Fibroblast of peridontal ligament (primary cell): ENCODE data around the gene PSMA1.
"Not testable (repeated sequence)": the region's sequence is repeated elsewhere in the genome, so short reads cannot be mapped to it uniquely, and the experiment has no call there.

ENCODE experiments used
- DNase-seq: peaks from one replicate; pipeline ENCODE4 v3.0.0-alpha.2; 2010; ENCODE audit errors: extremely low read depth

Gene PSMA1

DNA sequence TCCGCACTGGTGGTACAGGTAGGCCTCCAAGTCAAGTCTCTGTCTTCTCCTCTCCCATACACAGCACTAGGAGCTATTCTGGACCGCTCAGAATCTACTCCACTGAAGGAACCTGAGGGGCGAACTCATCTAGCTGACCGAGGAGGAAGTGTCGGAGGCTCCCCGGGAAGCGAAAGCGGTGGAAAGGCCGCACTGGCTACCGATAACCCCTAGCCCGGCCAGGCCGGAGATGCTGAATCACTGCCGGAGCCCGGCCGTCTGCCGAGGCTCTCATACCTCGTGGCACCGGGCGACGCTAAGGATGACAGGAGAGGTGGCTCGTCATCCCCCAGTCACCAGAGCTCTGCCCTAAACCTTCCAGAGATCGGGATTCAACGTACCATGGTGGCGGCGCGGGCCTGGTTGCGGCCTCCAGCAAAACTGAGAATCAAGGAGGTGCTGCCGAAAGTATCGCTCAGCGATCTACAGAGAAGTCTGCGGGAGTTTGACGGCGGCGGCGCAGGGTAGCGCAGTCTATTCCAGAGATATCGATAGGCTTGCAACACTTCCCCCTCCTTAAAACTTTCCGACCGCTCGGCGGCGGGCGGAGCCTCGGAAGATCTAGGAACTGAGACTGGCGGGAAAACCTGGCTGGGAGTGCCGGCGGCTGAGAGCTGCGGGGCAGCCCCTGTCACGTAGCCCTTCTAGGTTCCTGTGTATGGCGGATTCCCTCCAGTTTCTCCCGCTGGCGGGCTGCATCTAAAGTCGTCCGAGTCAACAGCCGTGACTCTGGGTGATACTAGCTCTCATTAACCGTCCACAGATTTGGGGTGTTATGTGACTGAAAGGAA, at the start of gene PSMA1:
Gene PSMA1, minus strand, starts transcription at position 470 of the 830 bp plus-strand sequence. Its CDS starts 87 bp downstream, at position 383.
- peak; percentile 93 for DNase-seq

DNA sequence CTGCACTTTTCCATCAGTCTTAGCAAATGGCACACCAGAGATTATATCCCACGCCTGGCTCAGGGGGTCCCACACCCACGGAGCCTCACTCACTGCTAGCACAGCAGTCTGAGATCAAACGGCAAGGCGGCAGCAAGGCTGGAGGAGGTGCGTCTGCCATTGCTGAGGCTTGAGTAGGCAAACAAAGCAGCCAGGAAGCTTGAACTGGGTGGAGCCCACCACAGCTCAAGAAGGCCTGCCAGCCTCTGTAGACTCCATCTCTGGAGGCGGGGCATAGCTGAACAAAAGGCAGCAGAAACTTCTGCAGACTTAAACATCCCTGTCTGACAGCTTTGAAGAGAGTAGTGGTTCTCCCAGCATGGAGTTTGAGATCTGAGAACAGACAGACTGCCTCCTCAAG, 49.3 kb upstream of the PSMA1 start:
- DNase-seq, result not testable (repeated sequence)

DNA sequence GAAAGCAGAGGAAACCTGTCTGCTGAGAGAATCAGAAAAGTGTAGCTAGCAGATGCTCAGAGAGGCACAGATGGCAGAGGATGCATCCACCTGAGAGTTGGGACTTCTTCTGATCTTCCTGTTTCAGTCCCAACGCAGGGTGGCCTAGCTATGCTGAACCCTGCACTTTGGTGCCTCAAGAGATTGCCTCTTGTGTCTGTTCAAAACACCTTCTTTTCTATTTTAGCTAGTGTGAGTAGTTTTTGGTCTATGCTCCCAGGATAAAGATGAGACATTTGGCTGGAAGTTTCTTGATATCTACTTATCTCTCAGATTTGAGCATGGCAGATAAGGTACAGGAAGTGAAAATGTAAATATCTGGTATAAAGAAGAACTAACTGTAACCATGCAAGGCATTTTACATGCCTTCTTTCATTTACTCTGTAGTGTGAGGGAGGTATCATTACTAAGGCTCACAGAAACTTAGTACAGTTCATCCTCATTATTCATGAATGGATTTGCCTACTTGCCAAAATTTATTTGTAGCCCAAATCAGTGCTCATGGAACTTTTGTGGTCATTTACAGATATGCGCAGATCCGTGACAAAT, 47.0 kb upstream of the PSMA1 start:
- no peak for DNase-seq

DNA sequence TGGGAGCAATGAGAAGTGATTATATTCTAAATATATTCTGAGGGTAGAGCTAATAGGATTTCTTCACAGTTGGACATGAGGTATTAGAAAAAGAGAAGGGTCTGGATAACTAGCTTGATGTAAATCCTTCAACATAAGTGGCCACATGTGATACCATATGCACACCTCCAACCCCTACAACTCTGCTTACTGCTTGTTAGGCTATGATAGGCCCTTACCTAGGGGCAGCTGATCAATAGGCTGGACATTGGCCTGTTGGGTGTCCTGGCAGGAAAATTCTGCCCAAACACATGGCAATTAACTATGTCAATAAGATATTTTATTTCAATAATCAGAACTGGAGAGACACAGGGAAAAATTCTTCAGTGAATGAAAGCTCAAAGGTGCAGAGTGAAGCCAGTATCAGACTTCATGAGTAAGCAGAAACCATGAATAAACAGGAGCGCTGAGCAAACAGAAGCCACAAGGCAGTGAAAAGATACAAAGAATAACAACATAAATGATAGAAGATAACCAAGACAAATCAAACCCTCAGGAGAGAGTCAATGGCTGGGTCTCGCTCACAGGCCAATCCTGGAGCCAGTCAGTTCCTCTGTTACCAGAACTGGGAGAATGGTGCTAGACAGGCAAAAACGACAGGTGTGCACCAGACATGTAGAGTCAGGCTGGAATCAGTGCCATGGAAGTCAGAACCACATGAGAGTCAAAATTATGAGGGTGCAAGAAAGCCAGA, 46.3 kb upstream of the PSMA1 start:
- no peak for DNase-seq

DNA sequence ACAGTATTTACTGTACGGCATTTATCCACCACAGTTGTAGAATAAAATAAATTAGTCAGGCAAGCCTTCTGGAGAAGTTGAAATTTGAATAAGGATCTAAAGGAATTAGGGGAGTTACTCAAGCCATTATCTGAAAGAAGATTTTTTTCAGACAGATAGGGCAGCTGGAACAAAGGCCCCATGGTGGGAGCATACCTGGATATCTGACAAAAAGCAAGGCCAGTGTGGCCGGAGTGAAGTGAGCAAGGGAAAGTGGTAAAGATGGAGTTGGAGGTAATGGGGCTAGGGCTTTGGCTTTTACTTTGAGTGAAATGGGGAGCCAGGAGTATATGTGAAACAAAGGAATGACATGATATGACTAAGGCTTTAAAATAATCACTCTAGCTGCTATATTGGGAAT, 45.7 kb upstream of the PSMA1 start:
- no peak for DNase-seq

DNA sequence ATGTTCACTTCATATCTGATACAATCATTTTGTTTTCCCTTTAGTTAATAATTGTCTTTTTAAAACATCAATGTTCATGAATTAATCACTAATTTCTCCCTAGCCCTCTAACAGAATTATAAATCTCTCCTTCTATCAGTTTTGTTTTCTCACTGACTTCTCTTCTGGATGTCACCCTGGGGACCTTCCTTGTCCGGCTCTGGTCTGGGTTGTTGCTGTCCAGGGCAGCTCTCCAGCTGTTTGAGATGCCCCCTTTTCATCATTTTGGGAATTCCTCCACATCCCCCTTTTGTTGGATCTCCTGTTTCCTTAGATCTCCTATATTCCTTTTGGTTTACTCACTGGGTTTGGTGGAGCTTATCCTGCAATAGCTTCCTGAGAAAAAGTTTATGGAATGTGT, 35.6 kb upstream of the PSMA1 start:
- no peak for DNase-seq

DNA sequence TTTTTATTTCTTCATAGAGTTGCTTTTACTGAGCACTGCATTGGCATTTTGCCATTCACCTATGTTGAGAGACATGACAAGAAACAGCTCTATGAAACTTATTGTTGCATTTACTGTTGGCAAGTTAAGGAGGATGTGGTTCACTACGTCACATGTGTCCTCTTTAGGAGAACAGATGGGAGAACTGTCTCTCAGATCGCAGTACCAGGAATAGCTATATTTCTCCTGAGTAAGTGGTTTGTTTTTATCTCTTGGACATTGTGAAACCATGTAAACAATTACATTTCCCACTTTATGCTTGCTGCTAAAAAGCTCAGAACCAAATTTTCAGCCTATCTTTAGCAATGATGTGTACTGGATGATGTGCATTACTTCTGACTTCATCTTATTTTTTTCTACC, 34.8 kb upstream of the PSMA1 start:
- peak; percentile 10 for DNase-seq

DNA sequence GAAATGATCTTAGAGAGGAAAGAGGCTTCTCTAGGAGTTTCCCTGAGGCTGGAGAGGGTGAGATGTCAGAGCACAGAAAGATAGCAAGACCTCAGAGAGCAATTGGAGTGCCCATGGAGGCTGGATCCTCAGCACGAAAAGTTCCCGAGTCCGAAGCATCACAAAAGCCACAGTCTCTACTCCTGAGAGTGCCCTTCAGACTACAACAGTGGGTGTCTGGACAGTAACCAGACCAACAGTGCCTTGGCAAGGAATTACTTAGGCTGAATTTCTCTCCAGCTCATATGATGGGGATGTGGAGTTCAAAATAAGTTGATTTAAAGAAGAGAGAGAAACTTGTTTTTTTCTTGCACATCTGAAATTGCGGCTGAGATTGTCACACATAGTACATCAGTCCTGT, 31.9 kb upstream of the PSMA1 start:
- DNase-seq, result no peak

DNA sequence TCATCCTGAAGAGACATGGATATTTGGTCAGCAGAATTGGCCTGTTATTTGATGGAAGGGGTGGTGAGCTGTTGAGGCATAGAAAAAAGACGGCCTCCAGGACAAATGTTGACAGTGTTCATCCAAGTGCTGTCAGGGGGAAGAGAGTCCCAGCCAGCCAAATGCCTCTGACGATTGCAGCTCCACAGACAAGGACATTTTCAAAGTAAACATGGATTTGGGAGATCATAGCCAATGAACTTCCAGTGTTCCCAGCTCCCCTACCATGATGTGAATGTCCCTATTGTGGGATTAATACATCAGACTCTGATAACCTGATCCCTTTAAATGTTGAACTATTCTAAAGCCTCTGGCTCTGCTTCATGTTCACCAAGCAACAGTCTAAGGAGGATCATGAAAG, 31.2 kb upstream of the PSMA1 start:
- DNase-seq, result no peak

DNA sequence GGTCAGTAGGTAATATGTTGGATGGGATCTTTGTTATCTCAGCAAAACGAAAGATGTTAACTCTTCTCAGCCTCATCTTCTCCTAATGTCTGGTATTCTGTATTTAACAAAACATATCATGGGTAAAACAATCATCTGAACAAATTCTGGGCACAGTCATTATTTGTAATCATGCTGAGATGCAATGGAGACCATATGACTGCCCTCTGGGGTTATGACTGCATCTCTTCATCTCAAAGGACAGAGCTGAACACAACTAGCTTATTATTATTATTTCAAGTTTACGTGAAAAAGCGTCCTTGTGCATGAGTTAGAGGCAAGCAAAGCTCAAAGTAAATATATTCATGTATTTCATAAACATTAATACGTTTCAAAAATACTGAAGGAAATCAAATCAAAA, 29.7 kb upstream of the PSMA1 start:
- DNase-seq, result no peak

DNA sequence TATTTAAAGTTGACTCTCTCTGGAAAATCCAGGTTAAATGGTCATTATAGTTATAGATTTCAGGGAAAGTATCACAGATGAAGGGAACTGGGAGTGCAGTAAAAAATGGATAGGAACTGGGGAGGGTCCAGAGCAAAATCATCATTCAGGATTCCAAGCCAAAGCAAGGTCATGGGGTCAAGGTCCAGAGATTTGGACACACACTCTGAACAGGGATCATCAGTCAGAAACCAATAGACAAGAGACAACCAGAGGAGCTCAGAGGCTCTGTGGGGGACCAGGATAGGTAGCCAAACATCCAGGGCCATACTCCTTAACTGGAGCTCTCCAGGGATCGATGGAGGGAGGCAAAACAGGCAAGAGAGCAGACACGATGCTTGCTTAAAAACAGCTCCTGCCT, 27.3 kb upstream of the PSMA1 start:
- no peak for DNase-seq

DNA sequence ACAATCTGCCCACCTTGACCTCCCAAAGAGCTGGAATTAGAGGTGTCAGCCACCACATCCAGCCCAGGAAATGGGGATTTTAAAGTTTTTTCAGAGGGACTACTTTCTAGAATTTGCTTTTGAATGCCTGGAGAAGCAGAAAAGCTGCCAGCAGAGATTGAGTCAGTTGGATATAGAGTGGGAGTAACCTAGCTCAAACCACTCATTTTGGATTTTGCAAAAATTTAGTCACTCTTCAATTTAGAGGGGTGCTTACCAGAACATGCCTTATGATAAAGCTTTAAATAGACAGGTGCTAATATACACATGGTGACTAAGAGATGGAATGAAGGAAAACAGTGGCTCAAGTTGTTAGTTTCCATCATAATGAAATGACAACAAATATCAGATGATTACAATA, 26.5 kb upstream of the PSMA1 start:
- peak; percentile 12 for DNase-seq

DNA sequence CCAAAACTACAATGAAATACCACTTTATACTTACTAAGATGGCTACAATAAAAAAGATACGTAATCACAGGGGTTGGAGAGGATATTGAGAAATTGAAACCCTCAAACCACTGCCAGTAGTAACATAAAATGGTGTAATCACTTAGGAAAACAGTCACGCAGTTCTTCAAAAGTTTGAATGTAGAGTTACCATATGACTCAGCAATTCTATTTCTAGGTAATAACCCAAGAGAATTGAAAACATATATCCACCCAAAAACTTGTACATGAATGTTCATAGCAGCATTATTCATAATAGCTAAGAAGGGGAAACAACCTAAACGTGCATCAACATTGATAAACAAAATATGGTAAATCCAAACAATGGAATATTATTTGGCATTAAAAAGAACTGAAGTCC, 24.4 kb upstream of the PSMA1 start:
- DNase-seq, result peak; percentile 88

DNA sequence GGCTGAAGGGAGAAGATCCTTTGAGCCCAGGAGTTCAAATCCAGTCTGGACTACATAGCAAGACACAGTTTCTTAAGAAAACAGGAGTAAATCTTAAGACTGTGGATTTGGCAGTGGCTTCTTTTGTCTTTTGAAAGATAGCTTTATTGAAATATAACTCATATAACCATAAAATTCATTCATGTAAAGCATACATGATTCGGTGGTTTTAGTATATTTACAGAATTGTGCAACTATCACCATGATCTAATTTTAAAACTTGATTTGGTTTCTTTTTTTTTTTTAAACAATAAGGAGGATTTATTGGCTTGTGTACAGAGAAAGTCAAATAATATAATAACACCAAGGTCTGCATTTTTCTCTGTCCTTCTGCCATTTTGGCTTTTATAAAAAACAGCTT, 23.1 kb upstream of the PSMA1 start:
- DNase-seq, result no peak

DNA sequence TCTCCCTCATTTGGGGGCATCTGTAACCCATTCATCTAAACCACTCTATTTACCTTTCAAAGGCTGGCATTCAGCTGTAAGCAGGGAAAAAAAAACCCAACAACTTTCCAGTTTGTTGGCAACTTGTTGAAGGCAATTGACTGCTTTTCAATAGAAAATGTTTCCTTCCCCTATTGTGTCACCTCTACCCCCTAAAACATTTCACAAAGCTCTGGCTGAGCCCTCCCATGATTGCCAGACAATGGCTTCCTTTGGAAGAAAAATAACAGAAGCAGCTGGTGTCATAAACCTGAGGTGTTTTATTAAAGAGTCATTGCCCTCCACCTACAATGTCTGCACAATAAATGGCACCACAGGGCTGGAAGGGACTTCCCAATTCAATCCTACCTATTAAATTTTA, 22.1 kb upstream of the PSMA1 start:
- no peak for DNase-seq

DNA sequence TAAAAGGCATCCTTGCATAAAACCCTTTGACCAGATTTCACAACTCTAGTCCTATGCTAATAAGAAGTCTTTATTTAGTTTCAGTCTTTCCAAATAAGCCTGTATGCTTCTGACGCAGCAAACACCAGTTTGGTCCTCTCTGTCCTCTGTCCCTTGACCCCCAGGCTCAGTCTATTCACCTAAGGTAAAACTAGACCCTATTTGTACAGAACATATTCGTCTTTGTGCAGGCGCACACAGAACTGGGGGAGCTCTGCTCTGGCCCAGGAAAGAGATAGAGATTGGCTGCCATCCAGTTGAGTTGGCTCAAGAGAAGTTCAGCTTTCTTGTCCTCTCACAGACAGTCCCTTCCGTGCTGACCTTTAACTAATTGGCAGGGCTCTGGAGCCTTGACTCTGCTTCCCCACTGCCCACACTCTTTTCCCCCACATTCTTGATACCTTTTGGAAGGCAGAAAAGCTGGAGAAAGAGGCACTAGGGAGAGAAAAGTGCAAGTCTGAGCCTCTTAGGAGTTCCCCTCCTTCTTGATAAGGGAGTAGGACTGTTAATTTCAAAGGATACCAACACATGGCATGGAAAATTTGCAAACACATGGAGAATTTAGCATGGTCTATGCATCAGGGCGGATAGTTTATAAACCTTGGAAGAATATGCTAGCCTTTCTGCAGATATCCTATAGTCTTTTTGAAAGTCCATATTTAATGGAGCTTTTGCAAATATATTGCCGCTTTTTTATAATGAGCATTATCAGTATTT, 21.2 kb upstream of the PSMA1 start:
- no peak for DNase-seq

DNA sequence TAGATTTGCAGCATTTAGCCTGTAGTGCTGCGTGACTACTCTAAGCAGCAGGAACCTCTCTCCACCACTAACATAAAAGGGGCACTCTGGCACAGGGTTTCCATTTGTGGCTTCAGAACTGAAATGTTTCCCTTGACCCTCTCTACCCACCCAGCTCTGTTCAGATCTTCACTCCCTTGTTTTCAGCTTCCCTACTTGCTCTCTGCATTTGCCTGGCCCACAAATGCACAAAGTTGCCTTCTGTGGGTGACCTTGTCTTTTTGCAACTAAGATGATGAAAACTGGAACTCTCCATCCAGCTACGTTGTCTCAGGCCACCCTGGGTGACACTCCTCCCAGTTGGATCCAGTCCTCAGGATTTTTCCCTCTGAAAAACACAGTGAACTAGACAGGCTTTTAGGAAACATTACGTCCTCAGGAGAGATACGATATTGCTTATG, 19.8 kb upstream of the PSMA1 start:
- DNase-seq, result no peak

DNA sequence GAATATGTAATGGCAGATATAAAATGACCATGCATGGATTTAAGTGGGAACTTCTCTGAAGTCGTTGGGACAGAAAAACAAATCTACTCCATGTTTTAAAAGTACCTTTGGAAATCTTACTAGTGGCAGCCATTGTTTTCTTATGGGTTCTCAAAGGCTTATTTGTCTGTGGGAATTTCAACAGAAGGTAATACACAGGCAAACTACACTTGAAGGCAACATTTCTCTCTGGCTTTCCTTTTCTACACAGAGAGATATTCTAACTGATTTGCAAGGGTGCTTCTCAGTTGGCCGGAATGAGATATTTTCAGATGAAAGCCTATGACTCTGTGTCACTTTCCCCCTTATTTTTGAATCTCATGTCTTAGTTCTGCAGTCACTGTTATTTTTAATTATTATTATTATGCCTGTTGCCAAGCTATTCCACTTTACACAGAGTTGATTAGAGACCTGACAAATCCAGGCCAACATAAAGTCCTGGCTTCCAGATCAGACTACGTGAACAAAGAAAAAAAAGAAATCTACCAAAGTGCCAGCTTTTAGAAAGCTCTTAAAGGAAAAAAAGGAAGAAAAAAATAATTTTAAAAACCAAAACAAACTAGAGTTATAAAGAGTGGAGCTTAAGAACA, 18.9 kb upstream of the PSMA1 start:
- no peak for DNase-seq

DNA sequence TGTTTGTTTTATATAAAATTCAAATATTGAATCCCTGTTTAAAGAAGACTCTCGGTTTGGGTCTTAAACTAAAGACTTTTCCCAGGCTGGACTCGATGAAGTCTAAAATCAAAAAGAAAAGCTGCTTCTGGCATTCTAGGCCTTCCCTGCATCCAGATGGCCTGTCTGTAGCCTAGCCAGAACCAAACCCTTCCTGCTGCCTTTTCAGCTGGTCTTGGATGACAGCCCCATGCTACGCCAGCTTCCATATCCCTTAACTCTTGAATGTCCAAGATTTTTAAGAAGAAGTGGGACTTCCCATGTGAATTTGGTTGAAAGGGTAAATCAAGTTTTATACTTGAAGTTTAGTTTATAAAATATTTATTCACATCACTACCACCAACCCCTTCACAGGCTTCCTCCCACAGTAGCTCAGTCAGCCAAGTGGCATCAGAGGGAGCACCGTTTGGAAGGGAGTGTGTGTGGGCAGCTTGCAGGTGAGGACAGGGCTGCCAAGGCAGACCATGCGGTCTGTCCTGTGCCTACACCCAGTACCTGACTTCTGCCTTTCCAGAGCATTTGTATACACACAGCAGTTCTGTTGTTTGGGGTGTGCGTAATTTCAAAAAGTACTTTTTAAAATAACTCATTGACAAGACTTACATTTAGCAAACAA, 18.2 kb upstream of the PSMA1 start:
- no peak for DNase-seq

DNA sequence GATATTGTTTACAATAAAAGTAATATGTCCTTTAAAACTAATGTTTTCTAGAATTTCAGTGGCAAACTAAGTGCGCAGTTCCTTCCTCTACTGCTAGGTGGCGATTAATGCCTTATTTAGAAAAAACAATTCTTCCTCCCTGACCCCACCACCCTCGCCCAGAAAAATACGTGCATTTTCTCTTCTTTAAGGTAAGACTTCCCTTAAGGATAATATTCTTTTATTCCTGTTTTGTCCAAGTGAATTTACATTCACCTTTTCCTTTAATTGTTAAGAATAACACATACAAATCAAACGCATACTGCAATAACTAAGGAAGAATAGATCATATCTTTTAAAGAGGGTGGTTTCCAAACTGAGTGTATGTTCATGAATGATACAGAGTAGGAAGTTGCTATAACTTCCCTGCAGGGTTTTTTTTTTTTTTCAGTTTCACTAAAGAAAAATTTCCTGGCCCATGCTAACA, 17.0 kb upstream of the PSMA1 start:
- peak; percentile 51 for DNase-seq

DNA sequence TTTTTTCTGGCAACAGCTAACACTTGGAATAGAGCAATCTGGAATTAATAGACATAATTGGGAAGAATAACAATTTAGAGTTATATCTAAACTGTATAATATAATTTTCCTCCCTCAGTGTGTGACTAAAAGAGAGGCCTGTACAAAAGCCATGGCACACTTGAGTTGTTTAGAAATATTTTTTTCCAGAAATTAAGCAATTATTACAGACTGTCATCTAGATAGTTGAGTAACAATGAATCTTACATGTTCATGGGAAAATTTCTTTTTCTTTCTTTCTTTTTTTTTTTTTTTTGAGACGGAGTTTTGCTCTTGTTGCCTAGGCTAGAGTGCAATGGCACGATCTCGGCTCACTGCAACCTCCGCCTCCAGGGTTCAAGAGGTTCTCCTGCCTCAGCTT, 15.0 kb upstream of the PSMA1 start:
- DNase-seq, result not testable (repeated sequence)
